Activated CD8-positive, alpha-beta memory T cell treated with anti-CD3 and anti-CD28 coated beads for 48 hours (primary cell): ENCODE results near the gene ZBTB8OS.
"Not testable (repeated sequence)": the region's sequence is repeated elsewhere in the genome, so short reads cannot be mapped to it uniquely, and the experiment has no call there.

Source experiments
- DNase-seq, 3 experiments: peaks; one replicate each; pipeline ENCODE4 v3.0.0-alpha.2; 2020; ENCODE audit warnings: low read depth in 2 of 3, low spot score in 2 of 3

ZBTB8OS gene

GRCh38 chr1:32650248-32650751, at the start of gene ZBTB8OS:
ZBTB8OS (minus strand) TSS chr1:32650550; CDS start chr1:32650529, 21 bp downstream.
- peak; percentile 55 to 60 (median 58) for DNase-seq

DNA sequence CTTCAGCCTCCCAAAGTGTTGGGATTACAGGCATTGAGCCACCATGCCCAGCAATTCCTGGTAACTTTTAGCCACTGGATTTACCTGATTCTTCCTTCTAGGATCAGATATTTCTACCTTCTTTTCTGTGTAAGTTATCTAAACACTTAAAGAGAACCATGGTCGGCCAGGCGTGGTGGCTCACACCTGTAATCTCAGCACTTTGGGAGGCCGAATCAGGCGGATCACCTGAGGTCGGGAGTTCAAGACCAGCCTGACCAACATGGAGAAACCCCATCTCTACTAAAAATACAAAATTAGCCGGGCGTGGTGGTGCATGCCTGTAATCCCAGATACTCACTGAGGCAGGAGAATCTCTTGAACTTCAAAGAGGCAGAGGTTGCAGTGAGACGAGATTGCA, 46.6 kb upstream of the ZBTB8OS start:
- not testable (repeated sequence) for DNase-seq

DNA sequence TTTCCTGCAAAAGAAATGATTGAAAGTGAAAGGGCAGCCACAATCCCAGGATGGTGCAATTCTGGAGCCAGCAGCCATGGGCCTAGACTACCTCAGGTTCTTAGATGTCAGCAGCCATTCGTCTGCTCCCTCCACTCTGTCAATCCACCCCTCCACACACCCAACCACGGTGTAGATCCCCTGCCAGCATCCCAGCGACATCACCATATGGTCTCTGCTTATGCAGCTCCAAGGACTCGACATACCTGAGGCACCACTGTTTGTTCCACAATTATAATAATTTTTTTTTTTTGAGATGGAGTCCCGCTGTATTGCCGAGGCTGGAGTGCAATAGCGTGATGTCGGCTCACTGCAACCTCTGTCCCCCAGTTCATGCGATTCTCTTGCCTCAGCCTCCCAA, 45.7 kb upstream of the ZBTB8OS start:
- no peak for DNase-seq

DNA sequence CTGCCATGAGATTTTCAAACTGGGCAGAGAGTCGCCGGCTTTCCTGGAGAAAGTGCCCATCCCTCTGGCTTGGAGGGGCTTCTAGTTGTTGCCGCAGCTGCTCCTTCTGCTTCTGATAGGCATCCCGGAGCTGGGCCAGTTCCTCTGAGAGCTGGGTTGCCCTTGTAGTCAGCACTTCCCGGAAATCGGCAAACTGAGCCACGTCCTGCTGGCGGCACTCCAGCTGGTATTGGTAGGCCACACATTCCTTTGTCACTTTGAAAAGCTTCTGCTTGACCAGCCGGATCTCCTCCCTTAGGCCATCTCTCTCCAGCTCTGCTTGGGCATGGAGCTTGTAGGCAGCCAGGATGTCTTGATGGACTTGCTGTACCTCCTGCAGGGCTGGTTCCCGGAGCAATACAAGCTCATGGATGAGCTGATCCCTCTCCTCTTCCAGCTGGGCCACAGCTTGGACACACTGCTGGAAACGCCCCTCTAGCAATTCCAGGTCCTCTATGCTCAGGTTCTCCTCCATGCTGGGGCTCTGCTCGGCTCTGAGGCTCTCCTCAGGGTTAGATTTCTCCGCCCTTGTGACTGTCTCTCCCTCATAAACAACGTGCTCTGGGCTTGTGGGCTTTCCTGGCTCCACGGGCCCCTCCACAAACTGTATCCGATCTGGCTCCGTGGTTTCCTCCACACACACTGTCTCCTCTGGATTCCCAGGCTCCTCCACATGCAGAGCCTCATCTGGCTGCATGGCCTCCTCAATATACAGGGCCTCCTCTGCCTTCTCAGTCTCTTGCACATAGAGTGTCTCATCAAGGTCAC, 45.0 kb upstream of the ZBTB8OS start:
- no peak for DNase-seq

DNA sequence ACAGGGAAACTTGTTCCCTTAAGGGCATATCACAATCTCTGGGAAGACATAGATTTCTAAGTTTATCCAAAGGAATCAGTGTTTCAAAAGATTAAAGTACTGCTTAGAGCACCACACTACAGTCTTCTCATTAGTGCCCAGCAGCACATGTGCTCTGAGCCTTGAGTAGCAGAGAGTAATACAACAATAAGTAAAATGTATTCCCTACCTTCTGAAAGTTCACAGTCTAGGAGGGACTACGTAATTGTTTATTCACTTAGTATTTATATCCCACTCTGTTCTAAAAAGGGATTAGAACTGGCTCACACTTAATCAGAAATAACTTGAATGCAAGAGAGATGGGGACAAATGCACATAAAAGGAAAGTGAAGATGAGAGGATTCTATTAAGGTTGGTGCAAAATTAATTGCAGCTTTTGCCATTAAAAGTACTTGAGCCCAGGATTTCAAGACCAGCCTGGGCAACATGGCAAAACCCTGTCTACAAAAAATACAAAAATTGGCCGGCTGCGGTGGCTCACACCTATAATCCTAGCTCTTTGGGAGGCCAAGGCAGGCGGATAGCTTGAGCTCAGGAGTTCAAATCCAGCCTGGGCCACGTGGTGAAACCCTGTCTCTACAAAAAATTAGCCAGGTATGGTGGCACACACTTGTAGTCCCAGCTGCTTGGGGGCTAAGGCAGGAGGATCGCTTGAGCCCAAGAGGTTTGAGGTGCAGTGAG, 43.3 kb upstream of the ZBTB8OS start:
- no peak for DNase-seq

- DNase-seq: no peak
These were observed 36.0 kb upstream of the ZBTB8OS start for GRCh38 chr1:32686387-32686786.

DNA sequence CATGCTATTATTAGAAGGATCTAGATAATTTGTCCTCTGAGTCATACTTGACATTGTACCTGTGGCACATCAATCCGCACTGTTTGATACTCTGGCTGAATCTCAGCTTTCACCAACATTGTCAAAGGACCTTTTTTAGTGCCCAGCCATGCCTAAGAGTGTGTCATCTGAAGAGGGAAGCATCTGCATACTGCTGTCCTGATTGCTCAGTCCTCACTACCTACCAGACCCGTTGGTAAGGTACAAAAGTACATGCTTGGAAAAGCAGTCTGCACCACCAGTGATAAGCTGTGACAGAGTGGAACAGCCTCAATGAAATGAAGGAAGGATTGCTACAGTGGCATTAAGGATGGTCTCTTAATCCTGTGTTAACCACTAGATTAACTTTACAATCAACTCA, 35.1 kb upstream of the ZBTB8OS start:
- no peak for DNase-seq

DNA sequence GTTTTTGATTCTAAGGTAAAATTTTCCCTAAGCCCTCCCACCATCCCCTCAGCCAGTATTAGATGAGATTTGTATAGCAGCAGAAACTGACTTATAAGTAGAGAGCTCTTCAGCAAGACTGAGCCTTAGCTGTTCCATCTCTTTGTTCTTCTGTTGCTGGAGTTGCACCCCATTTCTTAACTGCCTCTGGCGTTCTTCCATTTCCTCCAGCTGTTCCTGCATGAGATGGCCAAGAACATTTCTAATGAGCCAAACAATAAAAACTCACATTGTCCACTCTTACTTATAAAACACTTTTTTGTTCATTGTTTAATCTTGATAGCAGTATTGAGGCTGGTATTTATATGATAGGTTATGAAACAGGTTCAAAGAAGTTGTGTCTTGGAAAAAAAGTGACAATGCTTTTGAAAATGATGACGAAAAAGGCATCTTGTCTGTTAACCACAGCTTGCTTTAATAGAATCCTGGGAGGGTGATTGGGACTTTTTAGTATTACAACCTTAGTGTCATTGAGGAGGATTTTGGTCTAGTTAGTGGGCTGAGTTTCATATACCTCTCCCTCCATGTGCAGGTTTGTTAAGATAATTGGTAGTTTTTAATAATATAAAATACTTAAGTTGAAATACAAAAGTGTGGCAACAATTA, 33.9 kb upstream of the ZBTB8OS start:
- no peak for DNase-seq

GRCh38 chr1:32683397-32683796, 33.0 kb upstream of the ZBTB8OS start:
- no peak for DNase-seq

GRCh38 chr1:32681999-32682398, 31.6 kb upstream of the ZBTB8OS start:
- DNase-seq: no peak

GRCh38 chr1:32681509-32681908, 31.2 kb upstream of the ZBTB8OS start:
- no peak for DNase-seq

GRCh38 chr1:32680642-32681041, 30.3 kb upstream of the ZBTB8OS start:
- DNase-seq: no peak

- DNase-seq: not testable (repeated sequence)
These were observed 29.6 kb upstream of the ZBTB8OS start for GRCh38 chr1:32679993-32680392.

DNA sequence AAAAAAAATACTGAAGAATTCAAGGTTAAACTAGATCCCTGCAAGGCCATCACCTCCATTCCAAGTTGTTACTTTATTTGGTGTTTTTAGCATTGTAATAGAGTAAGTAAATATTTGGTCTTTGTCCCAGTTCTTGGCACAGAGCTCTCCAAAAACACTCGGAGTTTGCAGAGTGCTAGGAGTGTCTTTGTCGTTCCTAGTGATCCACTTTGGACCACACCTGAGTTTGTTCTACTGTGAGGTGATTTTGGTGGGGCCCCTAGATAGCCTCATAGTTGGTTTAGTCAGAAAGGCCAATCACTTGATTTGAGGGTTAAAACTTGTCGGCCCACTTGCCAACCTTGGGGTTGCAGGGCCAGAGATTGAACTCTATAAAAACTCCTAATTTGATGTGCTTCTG, 26.6 kb upstream of the ZBTB8OS start:
- no peak for DNase-seq

DNA sequence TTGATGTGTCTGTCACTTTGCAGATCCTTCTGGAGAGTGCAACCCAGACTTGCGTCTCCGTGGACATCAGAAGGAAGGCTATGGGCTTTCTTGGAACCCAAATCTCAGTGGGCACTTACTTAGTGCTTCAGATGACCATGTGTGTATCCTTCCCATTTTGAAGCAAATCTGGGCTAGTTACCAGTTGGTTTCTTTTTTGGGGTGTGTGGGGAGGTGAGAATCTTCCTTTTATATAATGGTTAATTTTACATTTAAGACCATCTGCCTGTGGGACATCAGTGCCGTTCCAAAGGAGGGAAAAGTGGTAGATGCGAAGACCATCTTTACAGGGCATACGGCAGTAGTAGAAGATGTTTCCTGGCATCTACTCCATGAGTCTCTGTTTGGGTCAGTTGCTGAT, 18.4 kb upstream of the ZBTB8OS start:
- DNase-seq: not testable (repeated sequence)

- DNase-seq: no peak
These were observed 16.7 kb upstream of the ZBTB8OS start for GRCh38 chr1:32666901-32667566.

GRCh38 chr1:32665915-32666314, 15.6 kb upstream of the ZBTB8OS start:
- DNase-seq: no peak

DNA sequence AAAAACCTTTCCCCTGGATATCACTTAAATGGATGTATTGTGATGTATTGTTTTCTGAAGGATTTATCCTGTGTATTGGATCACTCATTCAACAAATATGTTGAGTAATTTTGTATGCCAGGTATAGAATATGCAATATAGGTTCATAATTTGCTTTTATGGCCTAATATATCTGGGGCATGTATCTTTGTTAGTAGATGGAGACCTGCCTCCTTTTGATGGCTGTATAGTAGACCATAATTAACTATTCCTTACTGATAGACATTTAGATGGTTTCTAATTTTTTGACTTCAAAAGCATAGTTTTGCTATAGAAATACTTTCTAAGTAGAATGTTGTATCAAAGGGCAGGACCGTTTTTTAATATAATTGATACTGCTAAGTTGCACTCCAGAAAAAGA, 9.2 kb upstream of the ZBTB8OS start:
- DNase-seq: no peak

GRCh38 chr1:32652244-32652962, 2.1 kb upstream of the ZBTB8OS start:
- no peak for DNase-seq

- peak in 1 of 3 experiments; percentile 19 for DNase-seq
These were observed 1.2 kb upstream of the ZBTB8OS start for GRCh38 chr1:32651461-32652073.
